ENCODE results near the gene TMOD1.

GRCh38 chr9:97502222-97502983 is 937 bp downstream of the TMOD1 start:
- TF ChIP-seq, protein P1, sequence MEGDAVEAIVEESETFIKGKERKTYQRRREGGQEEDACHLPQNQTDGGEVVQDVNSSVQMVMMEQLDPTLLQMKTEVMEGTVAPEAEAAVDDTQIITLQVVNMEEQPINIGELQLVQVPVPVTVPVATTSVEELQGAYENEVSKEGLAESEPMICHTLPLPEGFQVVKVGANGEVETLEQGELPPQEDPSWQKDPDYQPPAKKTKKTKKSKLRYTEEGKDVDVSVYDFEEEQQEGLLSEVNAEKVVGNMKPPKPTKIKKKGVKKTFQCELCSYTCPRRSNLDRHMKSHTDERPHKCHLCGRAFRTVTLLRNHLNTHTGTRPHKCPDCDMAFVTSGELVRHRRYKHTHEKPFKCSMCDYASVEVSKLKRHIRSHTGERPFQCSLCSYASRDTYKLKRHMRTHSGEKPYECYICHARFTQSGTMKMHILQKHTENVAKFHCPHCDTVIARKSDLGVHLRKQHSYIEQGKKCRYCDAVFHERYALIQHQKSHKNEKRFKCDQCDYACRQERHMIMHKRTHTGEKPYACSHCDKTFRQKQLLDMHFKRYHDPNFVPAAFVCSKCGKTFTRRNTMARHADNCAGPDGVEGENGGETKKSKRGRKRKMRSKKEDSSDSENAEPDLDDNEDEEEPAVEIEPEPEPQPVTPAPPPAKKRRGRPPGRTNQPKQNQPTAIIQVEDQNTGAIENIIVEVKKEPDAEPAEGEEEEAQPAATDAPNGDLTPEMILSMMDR (IDR thresholded peaks at IDR 0.05) = no peak
- no peak for TF ChIP-seq ZFX (IDR thresholded peaks at IDR 0.05; ENCODE audit: borderline replicate concordance)

Data from 22Rv1 (cell line).